Activated naive CD8-positive, alpha-beta T cell treated with anti-CD3 and anti-CD28 coated beads, Interleukin-2, amount 10 ng/mL, durations not matched to agents 7 days and 5 days (primary cell): ENCODE data around the gene CLDN5. TPM values are rescaled to one million over a fixed set of nuclear protein-coding genes. Genes with fewer than 3 reads are reported as not detected.
"Not testable (repeated sequence)": the region's sequence is repeated elsewhere in the genome, so short reads cannot be mapped to it uniquely, and the experiment has no call there.

Source experiments
- ATAC-seq: fragments of 150-1000 bp; cut with Tn5 transposase; one replicate; pipeline ENCODE4 v1.10.0; 2021; ENCODE audit warnings: low read depth, moderate library complexity
- POLR2A ChIA-PET: fragments of 350-600 bp; sonication (Branson Sonifier 250); formaldehyde crosslinking; loops from one replicate; lab custom pipeline; 2021; ENCODE audit warnings: antibody characterized with exemption; lab: Charles Lee
- DNase-seq: peaks from one replicate; pipeline ENCODE4 v3.0.0; 2021
- H3K27ac Mint-ChIP-seq: one replicate; pipeline ENCODE4 v1.8.0; 2022; ENCODE audit warnings: mild to moderate bottlenecking, mixed read lengths
- H3K27me3 Mint-ChIP-seq: one replicate; pipeline ENCODE4 v1.8.0; 2022; ENCODE audit warnings: mild to moderate bottlenecking, moderate library complexity, mixed read lengths
- H3K36me3 Mint-ChIP-seq: one replicate; pipeline ENCODE4 v1.8.0; 2021; ENCODE audit warnings: mild to moderate bottlenecking, mixed read lengths
- H3K4me1 Mint-ChIP-seq: one replicate; pipeline ENCODE4 v1.8.0; 2021; ENCODE audit warnings: mixed read lengths
- H3K4me3 Mint-ChIP-seq: one replicate; pipeline ENCODE4 v1.8.0; 2022; ENCODE audit warnings: mild to moderate bottlenecking, moderate library complexity, mixed read lengths
- H3K9me3 Mint-ChIP-seq: one replicate; pipeline ENCODE4 v1.8.0; 2021; ENCODE audit warnings: mixed read lengths
- total RNA-seq, 2 experiments: library from RNA; stranded (reverse); gene quantifications; one replicate each; pipeline ENCODE4 v1.2.3, GENCODE V29; 2021

CLDN5 gene
- total RNA-seq, 2 experiments from 2014 or later: not detected

- no peak overlapping the region for H3K27ac Mint-ChIP-seq
- POLR2A ChIA-PET: no interaction called here
- ATAC-seq: no peak
These were observed 32.8 kb upstream of the CLDN5 start for GRCh38 chr22:19556963-19557545.

GRCh38 chr22:19555651-19556050 is 31.4 kb upstream of the CLDN5 start:
- Mint-ChIP-seq H3K4me1 (no peaks in the 10 kb centered on the region), H3K27ac (no peak overlapping the region)
- POLR2A ChIA-PET: no interaction called here

More at GRCh38 chr22:19556963-19557545, 32.8 kb upstream of the CLDN5 start:
- Mint-ChIP-seq H3K4me3 (no peak overlapping the region), H3K9me3 (peaks cover 5% of the 10 kb centered on the region), H3K27me3 (peaks cover 7% of the 10 kb centered on the region), H3K4me1 (no peaks in the 10 kb centered on the region), H3K36me3 (no peaks in the 10 kb centered on the region)
- no peak for DNase-seq

GRCh38 chr22:19554834-19555404 is 30.7 kb upstream of the CLDN5 start:
- H3K27me3 Mint-ChIP-seq: peaks cover 10% of the 10 kb centered on the region
- ATAC-seq: no peak
- no peak overlapping the region for H3K4me3 Mint-ChIP-seq
- POLR2A ChIA-PET: no interaction called here
- DNase-seq: no peak
- H3K4me1 Mint-ChIP-seq: no peaks in the 10 kb centered on the region
- no peaks in the 10 kb centered on the region for H3K36me3 Mint-ChIP-seq
- no peak overlapping the region for H3K27ac Mint-ChIP-seq
- H3K9me3 Mint-ChIP-seq: peaks cover 5% of the 10 kb centered on the region

More at GRCh38 chr22:19555651-19556050, 31.4 kb upstream of the CLDN5 start:
- H3K36me3 Mint-ChIP-seq: no peaks in the 10 kb centered on the region
- H3K27me3 Mint-ChIP-seq: peaks cover 10% of the 10 kb centered on the region
- DNase-seq (no peak), ATAC-seq (no peak)
- peaks cover 5% of the 10 kb centered on the region for H3K9me3 Mint-ChIP-seq
- H3K4me3 Mint-ChIP-seq: no peak overlapping the region

GRCh38 chr22:19553201-19553600 is 29.0 kb upstream of the CLDN5 start:
- H3K36me3 Mint-ChIP-seq: no peaks in the 10 kb centered on the region
- H3K9me3 Mint-ChIP-seq: peaks cover 5% of the 10 kb centered on the region

GRCh38 chr22:19550382-19550781 is 26.2 kb upstream of the CLDN5 start:
- Mint-ChIP-seq H3K27ac (no peak overlapping the region), H3K9me3 (peaks cover 5% of the 10 kb centered on the region), H3K4me3 (no peak overlapping the region), H3K4me1 (no peaks in the 10 kb centered on the region), H3K27me3 (peaks cover 10% of the 10 kb centered on the region), H3K36me3 (no peaks in the 10 kb centered on the region)
- ATAC-seq (no peak), DNase-seq (no peak)
- POLR2A ChIA-PET: no interaction called here

More at GRCh38 chr22:19553201-19553600, 29.0 kb upstream of the CLDN5 start:
- Mint-ChIP-seq H3K4me1 (no peaks in the 10 kb centered on the region), H3K27ac (no peak overlapping the region), H3K4me3 (no peak overlapping the region), H3K27me3 (peaks cover 10% of the 10 kb centered on the region)
- POLR2A ChIA-PET: no interaction called here
- DNase-seq (no peak), ATAC-seq (no peak)

GRCh38 chr22:19549428-19549827 is 25.2 kb upstream of the CLDN5 start:
- H3K4me1 Mint-ChIP-seq: no peaks in the 10 kb centered on the region
- peaks cover 4% of the 10 kb centered on the region for H3K9me3 Mint-ChIP-seq
- H3K36me3 Mint-ChIP-seq: no peaks in the 10 kb centered on the region
- ATAC-seq (no peak), DNase-seq (no peak)
- peaks cover 10% of the 10 kb centered on the region for H3K27me3 Mint-ChIP-seq
- POLR2A ChIA-PET: no interaction called here
- H3K27ac Mint-ChIP-seq: no peak overlapping the region
- no peak overlapping the region for H3K4me3 Mint-ChIP-seq

GRCh38 chr22:19548964-19549363 is 24.8 kb upstream of the CLDN5 start:
- Mint-ChIP-seq H3K27me3 (peaks cover 10% of the 10 kb centered on the region), H3K4me3 (no peak overlapping the region), H3K36me3 (no peaks in the 10 kb centered on the region), H3K4me1 (no peaks in the 10 kb centered on the region), H3K27ac (no peak overlapping the region), H3K9me3 (no peaks in the 10 kb centered on the region)
- ATAC-seq (no peak), DNase-seq (no peak)
- POLR2A ChIA-PET: no interaction called here

- H3K4me1 Mint-ChIP-seq, H3K27ac Mint-ChIP-seq, H3K27me3 Mint-ChIP-seq, H3K36me3 Mint-ChIP-seq, H3K9me3 Mint-ChIP-seq, H3K4me3 Mint-ChIP-seq, ATAC-seq, POLR2A ChIA-PET, DNase-seq: not testable (repeated sequence)
These were observed 24.2 kb upstream of the CLDN5 start for GRCh38 chr22:19548427-19548826.

- Mint-ChIP-seq H3K36me3 (no peaks in the 10 kb centered on the region), H3K4me1 (no peaks in the 10 kb centered on the region), H3K27ac (no peak overlapping the region), H3K9me3 (no peaks in the 10 kb centered on the region), H3K27me3 (peaks cover 8% of the 10 kb centered on the region), H3K4me3 (no peak overlapping the region)
- DNase-seq (no peak), ATAC-seq (no peak)
- POLR2A ChIA-PET: no interaction called here
These were observed 23.4 kb upstream of the CLDN5 start for GRCh38 chr22:19547620-19548019.

GRCh38 chr22:19546680-19547079 is 22.5 kb upstream of the CLDN5 start:
- no peak overlapping the region for H3K27ac Mint-ChIP-seq
- no peaks in the 10 kb centered on the region for H3K4me1 Mint-ChIP-seq
- H3K4me3 Mint-ChIP-seq: no peak overlapping the region
- ATAC-seq (no peak), DNase-seq (no peak)
- H3K9me3 Mint-ChIP-seq: no peaks in the 10 kb centered on the region
- no peaks in the 10 kb centered on the region for H3K36me3 Mint-ChIP-seq
- POLR2A ChIA-PET: no interaction called here
- peaks cover 9% of the 10 kb centered on the region for H3K27me3 Mint-ChIP-seq

GRCh38 chr22:19545935-19546207 is 21.7 kb upstream of the CLDN5 start:
- POLR2A ChIA-PET: no interaction called here
- ATAC-seq: no peak
- Mint-ChIP-seq H3K36me3 (no peaks in the 10 kb centered on the region), H3K27ac (no peak overlapping the region), H3K27me3 (peaks cover 6% of the 10 kb centered on the region), H3K9me3 (no peaks in the 10 kb centered on the region), H3K4me1 (no peaks in the 10 kb centered on the region), H3K4me3 (no peak overlapping the region)
- no peak for DNase-seq

- Mint-ChIP-seq H3K27ac (no peak overlapping the region), H3K9me3 (no peaks in the 10 kb centered on the region), H3K4me1 (no peaks in the 10 kb centered on the region), H3K27me3 (peaks cover 12% of the 10 kb centered on the region), H3K36me3 (no peaks in the 10 kb centered on the region), H3K4me3 (no peak overlapping the region)
- POLR2A ChIA-PET: no interaction called here
- ATAC-seq (no peak), DNase-seq (no peak)
These were observed 19.9 kb upstream of the CLDN5 start for GRCh38 chr22:19543970-19544708.

GRCh38 chr22:19540394-19540793 is 16.2 kb upstream of the CLDN5 start:
- no peak for ATAC-seq
- Mint-ChIP-seq H3K9me3 (no peaks in the 10 kb centered on the region), H3K4me1 (no peaks in the 10 kb centered on the region), H3K4me3 (no peak overlapping the region), H3K36me3 (no peaks in the 10 kb centered on the region), H3K27me3 (peaks cover 19% of the 10 kb centered on the region), H3K27ac (no peak overlapping the region)
- POLR2A ChIA-PET: no interaction called here
- no peak for DNase-seq

GRCh38 chr22:19537941-19538488 is 13.8 kb upstream of the CLDN5 start:
- Mint-ChIP-seq H3K36me3 (no peaks in the 10 kb centered on the region), H3K4me1 (peaks cover 2% of the 10 kb centered on the region), H3K27me3 (peaks cover 18% of the 10 kb centered on the region), H3K4me3 (no peak overlapping the region), H3K27ac (no peak overlapping the region), H3K9me3 (no peaks in the 10 kb centered on the region)
- POLR2A ChIA-PET: interaction anchor here (0.7 kb wide), 1 partner anchor 361 kb away, joined by 4 read pairs; no protein-coding TSS in a partner anchor
- ATAC-seq (no peak), DNase-seq (no peak)
